HL-60 (cell line): ENCODE results near the gene BAIAP2L1.

Experiments used
- GABPA ChIP-seq: IDR thresholded peaks from 2 replicates; pipeline ENCODE4 v1.6.1; 2012; ENCODE audit warnings: low read depth
- POLR2AphosphoS5 ChIP-seq: IDR thresholded peaks from 2 replicates; pipeline ENCODE4 v1.6.1; 2012; ENCODE audit warnings: low read depth
- TF ChIP-seq, protein P1 (sequence below): IDR thresholded peaks from one replicate; pipeline ENCODE4 v1.5.1; 2011; ENCODE audit warnings: low read length, control low read depth, inconsistent platforms; ENCODE audit not compliant: insufficient read depth
- TF ChIP-seq, protein P2 (sequence below): IDR thresholded peaks from 2 replicates; pipeline ENCODE4 v1.6.1; 2012; ENCODE audit warnings: low read depth; ENCODE audit not compliant: insufficient replicate concordance

DNA sequence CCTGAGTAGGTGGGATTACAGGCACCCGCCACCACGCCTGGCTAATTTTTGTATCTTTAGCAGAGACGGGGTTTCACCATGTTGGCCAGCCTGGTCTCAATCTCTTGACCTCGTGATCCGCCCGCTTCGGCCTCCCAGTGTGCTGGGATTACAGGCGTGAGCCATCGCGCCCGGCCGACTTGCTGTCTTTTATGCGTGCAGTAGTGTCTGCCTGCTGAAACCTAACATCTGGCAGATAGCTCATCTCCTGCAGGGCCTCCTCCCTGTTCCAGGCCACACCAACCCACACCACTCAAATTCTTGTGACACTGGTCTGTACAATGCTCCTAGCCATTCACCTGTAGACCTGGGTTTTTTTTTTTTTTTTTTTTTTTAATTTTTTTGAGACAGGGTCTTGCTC lies 41.5 kb downstream of the BAIAP2L1 start:
- TF ChIP-seq, protein P1, sequence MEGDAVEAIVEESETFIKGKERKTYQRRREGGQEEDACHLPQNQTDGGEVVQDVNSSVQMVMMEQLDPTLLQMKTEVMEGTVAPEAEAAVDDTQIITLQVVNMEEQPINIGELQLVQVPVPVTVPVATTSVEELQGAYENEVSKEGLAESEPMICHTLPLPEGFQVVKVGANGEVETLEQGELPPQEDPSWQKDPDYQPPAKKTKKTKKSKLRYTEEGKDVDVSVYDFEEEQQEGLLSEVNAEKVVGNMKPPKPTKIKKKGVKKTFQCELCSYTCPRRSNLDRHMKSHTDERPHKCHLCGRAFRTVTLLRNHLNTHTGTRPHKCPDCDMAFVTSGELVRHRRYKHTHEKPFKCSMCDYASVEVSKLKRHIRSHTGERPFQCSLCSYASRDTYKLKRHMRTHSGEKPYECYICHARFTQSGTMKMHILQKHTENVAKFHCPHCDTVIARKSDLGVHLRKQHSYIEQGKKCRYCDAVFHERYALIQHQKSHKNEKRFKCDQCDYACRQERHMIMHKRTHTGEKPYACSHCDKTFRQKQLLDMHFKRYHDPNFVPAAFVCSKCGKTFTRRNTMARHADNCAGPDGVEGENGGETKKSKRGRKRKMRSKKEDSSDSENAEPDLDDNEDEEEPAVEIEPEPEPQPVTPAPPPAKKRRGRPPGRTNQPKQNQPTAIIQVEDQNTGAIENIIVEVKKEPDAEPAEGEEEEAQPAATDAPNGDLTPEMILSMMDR: no peak
- TF ChIP-seq POLR2AphosphoS5 (no peak), GABPA (no peak)
- TF ChIP-seq, protein P2, sequence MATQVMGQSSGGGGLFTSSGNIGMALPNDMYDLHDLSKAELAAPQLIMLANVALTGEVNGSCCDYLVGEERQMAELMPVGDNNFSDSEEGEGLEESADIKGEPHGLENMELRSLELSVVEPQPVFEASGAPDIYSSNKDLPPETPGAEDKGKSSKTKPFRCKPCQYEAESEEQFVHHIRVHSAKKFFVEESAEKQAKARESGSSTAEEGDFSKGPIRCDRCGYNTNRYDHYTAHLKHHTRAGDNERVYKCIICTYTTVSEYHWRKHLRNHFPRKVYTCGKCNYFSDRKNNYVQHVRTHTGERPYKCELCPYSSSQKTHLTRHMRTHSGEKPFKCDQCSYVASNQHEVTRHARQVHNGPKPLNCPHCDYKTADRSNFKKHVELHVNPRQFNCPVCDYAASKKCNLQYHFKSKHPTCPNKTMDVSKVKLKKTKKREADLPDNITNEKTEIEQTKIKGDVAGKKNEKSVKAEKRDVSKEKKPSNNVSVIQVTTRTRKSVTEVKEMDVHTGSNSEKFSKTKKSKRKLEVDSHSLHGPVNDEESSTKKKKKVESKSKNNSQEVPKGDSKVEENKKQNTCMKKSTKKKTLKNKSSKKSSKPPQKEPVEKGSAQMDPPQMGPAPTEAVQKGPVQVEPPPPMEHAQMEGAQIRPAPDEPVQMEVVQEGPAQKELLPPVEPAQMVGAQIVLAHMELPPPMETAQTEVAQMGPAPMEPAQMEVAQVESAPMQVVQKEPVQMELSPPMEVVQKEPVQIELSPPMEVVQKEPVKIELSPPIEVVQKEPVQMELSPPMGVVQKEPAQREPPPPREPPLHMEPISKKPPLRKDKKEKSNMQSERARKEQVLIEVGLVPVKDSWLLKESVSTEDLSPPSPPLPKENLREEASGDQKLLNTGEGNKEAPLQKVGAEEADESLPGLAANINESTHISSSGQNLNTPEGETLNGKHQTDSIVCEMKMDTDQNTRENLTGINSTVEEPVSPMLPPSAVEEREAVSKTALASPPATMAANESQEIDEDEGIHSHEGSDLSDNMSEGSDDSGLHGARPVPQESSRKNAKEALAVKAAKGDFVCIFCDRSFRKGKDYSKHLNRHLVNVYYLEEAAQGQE: no peak
